SK-N-SH treated with all-trans-retinoic acid at 6 μM for 48 hours (cell line): ENCODE results near the gene UBE2S.

Experiments
- ATAC-seq: fragments of 200-7000 bp; cut with Tn5 transposase; 3 replicates; pipeline ENCODE4 v1.9.1; 2020; ENCODE audit warnings: mild to moderate bottlenecking, moderate library complexity
- ARNTL ChIP-seq: fragments of 450-650 bp; formaldehyde crosslinking; IDR thresholded peaks from 2 replicates; pipeline ENCODE4 v1.5.0; 2020; ENCODE audit warnings: low read depth, mild to moderate bottlenecking, moderate library complexity, borderline replicate concordance
- BACH2 ChIP-seq: fragments of 250-450 bp; sonication (Bioruptor Pico); IDR thresholded peaks from 2 replicates; pipeline ENCODE4 v1.9.0; 2021; ENCODE audit warnings: mild to moderate bottlenecking, borderline replicate concordance
- CREB5 ChIP-seq: fragments of 250-450 bp; sonication (Bioruptor Pico); IDR thresholded peaks from 2 replicates; pipeline ENCODE4 v1.5.1; 2020; ENCODE audit warnings: low read depth, mild to moderate bottlenecking, moderate library complexity
- CSDC2 ChIP-seq: fragments of 250-450 bp; sonication (Bioruptor Pico); IDR thresholded peaks from 2 replicates; pipeline ENCODE4 v1.5.0; 2020; ENCODE audit warnings: mild to moderate bottlenecking, moderate library complexity
- CSRNP3 ChIP-seq: fragments of 250-450 bp; sonication (Bioruptor Pico); IDR thresholded peaks from 2 replicates; pipeline ENCODE4 v1.5.1; 2021; ENCODE audit warnings: mild to moderate bottlenecking, moderate library complexity
- ESRRG ChIP-seq: fragments of 250-450 bp; sonication (Bioruptor Pico); IDR thresholded peaks from 2 replicates; pipeline ENCODE4 v1.6.1; 2021; ENCODE audit warnings: mild to moderate bottlenecking
- ISL1 ChIP-seq: fragments of 250-450 bp; sonication (Bioruptor Pico); IDR thresholded peaks from 2 replicates; pipeline ENCODE4 v2.1.2; 2022; ENCODE audit warnings: mild to moderate bottlenecking, moderate library complexity
- OSR1 ChIP-seq: fragments of 250-450 bp; sonication (Bioruptor Pico); IDR thresholded peaks from 2 replicates; pipeline ENCODE4 v1.8.0; 2022; ENCODE audit warnings: moderate library complexity, mild to moderate bottlenecking, inconsistent platforms
- PATZ1 ChIP-seq: fragments of 250-450 bp; sonication (Bioruptor Pico); IDR thresholded peaks from 2 replicates; pipeline ENCODE4 v1.8.0; 2020; ENCODE audit warnings: mild to moderate bottlenecking, moderate library complexity, borderline replicate concordance
- POU6F1 ChIP-seq: fragments of 250-450 bp; sonication (Bioruptor Pico); IDR thresholded peaks from 2 replicates; pipeline ENCODE4 v1.8.0; 2021; ENCODE audit warnings: low read depth, mild to moderate bottlenecking, moderate library complexity, borderline replicate concordance
- PPARA ChIP-seq: fragments of 250-450 bp; sonication (Bioruptor Pico); IDR thresholded peaks from 2 replicates; pipeline ENCODE4 v1.5.0; 2020; ENCODE audit warnings: mild to moderate bottlenecking, borderline replicate concordance
- RARB ChIP-seq: fragments of 250-450 bp; sonication (Bioruptor Pico); IDR thresholded peaks from 2 replicates; pipeline ENCODE4 v1.8.0; 2021; ENCODE audit warnings: mild to moderate bottlenecking, moderate library complexity
- SNAI2 ChIP-seq: fragments of 250-450 bp; sonication (Bioruptor Pico); IDR thresholded peaks from 2 replicates; pipeline ENCODE4 v1.5.0; 2020; ENCODE audit warnings: mild to moderate bottlenecking, moderate library complexity
- TCF4 ChIP-seq: fragments of 250-450 bp; sonication (Bioruptor Pico); IDR thresholded peaks from 2 replicates; pipeline ENCODE4 v1.8.0; 2021; ENCODE audit warnings: mild to moderate bottlenecking, moderate library complexity, borderline replicate concordance
- TOX ChIP-seq: fragments of 250-450 bp; sonication (Bioruptor Pico); IDR thresholded peaks from 2 replicates; pipeline ENCODE4 v1.8.0; 2021; ENCODE audit warnings: mild to moderate bottlenecking, moderate library complexity, borderline replicate concordance
- TSHZ2 ChIP-seq: fragments of 250-450 bp; sonication (Bioruptor Pico); IDR thresholded peaks from 2 replicates; pipeline ENCODE4 v1.5.0; 2020; ENCODE audit warnings: mild to moderate bottlenecking, moderate library complexity
- ZC3H10 ChIP-seq: fragments of 250-450 bp; sonication (Bioruptor Pico); IDR thresholded peaks from 2 replicates; pipeline ENCODE4 v1.5.1; 2021; ENCODE audit warnings: mild to moderate bottlenecking, moderate library complexity
- ZFP3 ChIP-seq: fragments of 250-450 bp; sonication (Bioruptor Pico); IDR thresholded peaks from 2 replicates; pipeline ENCODE4 v1.5.0; 2020; ENCODE audit warnings: mild to moderate bottlenecking, moderate library complexity
- ZFP30 ChIP-seq: fragments of 450-650 bp; formaldehyde crosslinking; IDR thresholded peaks from 2 replicates; pipeline ENCODE4 v1.5.0; 2022; ENCODE audit warnings: mild to moderate bottlenecking, moderate library complexity
- ZNF565 ChIP-seq: fragments of 450-650 bp; formaldehyde crosslinking; conservative IDR thresholded peaks from 2 replicates; pipeline ENCODE4 v1.5.0; 2020; ENCODE audit warnings: low read depth, mild to moderate bottlenecking, moderate library complexity
- ZNF70 ChIP-seq: fragments of 450-650 bp; formaldehyde crosslinking; IDR thresholded peaks from 2 replicates; pipeline ENCODE4 v1.5.0; 2020; ENCODE audit warnings: mild to moderate bottlenecking, moderate library complexity
- ZNF8 ChIP-seq: fragments of 450-650 bp; formaldehyde crosslinking; IDR thresholded peaks from 2 replicates; pipeline ENCODE4 v1.5.0; 2020; ENCODE audit warnings: mild to moderate bottlenecking, moderate library complexity

The UBE2S gene

GRCh38 chr19:55368106-55368505 is 39.5 kb downstream of the UBE2S start:
- ATAC-seq = no peak
- no peak for TF ChIP-seq SNAI2 (CRISPR knock-in tag)
- TF ChIP-seq CSRNP3 = no peak
- TF ChIP-seq RARB (CRISPR knock-in tag) = no peak
- no peak for TF ChIP-seq BACH2 (CRISPR knock-in tag)
- no peak for TF ChIP-seq TCF4
- no peak for TF ChIP-seq TSHZ2
- no peak for TF ChIP-seq CSDC2 (CRISPR knock-in tag)
- TF ChIP-seq OSR1 = no peak
- TF ChIP-seq ZNF70 = no peak
- TF ChIP-seq ZNF8 (CRISPR knock-in tag) = no peak
- no peak for TF ChIP-seq ISL1 (CRISPR knock-in tag)
- no peak for TF ChIP-seq ZFP3 (CRISPR knock-in tag)
- no peak for TF ChIP-seq ARNTL (CRISPR knock-in tag)
- TF ChIP-seq PPARA (CRISPR knock-in tag) = no peak
- no peak for TF ChIP-seq CREB5
- no peak for TF ChIP-seq PATZ1

- TF ChIP-seq TOX (CRISPR knock-in tag) (no peak), ZC3H10 (CRISPR knock-in tag) (no peak), ARNTL (CRISPR knock-in tag) (no peak), PATZ1 (no peak), CREB5 (no peak), ZFP3 (CRISPR knock-in tag) (no peak)
- ATAC-seq = no peak
These were observed 40.8 kb downstream of the UBE2S start for GRCh38 chr19:55366790-55367189.

- no peak for ATAC-seq
- TF ChIP-seq CSRNP3 (no peak), ZC3H10 (CRISPR knock-in tag) (no peak), ESRRG (CRISPR knock-in tag) (no peak), TCF4 (no peak), ZNF565 (CRISPR knock-in tag) (no peak), OSR1 (no peak), PATZ1 (no peak), POU6F1 (CRISPR knock-in tag) (no peak), CSDC2 (CRISPR knock-in tag) (no peak), ISL1 (CRISPR knock-in tag) (no peak), ZFP30 (CRISPR knock-in tag) (no peak), ZNF8 (CRISPR knock-in tag) (no peak)
These were observed 41.6 kb downstream of the UBE2S start for GRCh38 chr19:55365964-55366363.
